ENCODE data around the gene GPS1. TPM values are rescaled to one million over a fixed set of nuclear protein-coding genes. Genes with fewer than 3 reads are reported as not detected.

Gene GPS1
- total and polyA plus RNA-seq, 2 donors (not counting 1 experiment from before 2014, with no cell fraction given) = 80.5 to 124 TPM

DNA sequence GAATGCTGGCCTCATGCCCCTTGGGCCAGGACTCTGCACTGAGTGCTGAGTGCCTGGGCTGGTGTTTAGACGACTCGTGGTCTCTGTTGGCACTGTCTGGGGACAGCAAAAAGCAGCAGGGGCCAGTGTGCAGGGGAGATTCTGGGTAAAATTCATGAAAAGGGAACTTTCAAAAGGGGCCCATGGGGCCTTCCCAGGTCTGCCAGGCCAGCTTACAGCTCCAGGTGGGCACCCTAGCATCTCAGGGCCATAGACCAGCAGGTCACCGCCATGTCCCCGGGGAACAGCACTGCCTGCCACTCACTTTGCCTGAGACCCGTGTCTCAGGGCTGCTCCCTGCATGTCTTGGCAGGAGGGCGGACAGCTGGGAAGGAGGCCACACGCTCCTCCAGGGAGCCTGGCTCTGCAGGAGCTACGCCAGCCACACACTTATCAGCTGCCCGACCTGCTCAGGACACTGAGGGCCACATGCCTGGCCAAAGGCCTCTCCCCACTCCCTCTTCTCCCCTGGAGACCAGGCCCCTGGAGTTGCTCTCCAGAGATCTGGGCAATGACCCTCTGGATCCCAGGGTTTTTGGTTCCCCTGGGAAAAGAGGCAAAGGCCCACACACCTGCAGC, 55.1 kb downstream of the GPS1 start:
- Histone ChIP-seq H2AFZ (ENCODE audit: insufficient read depth, low read depth, low read length, poor library complexity, severe bottlenecking) (peak overlapping the region; percentile 88), H3K9ac (ENCODE audit: low read length) (peak overlapping the region; percentile 76), H4K20me1 (ENCODE audit: control insufficient read depth, insufficient read depth, low read length, poor library complexity, severe bottlenecking) (no peaks in the 10 kb centered on the region), H3K27ac (ENCODE audit: low read length in 2 of 2) (peak overlapping the region; percentile 75 to 79), H3K4me1 (ENCODE audit: control insufficient read depth in 2 of 2, insufficient read depth in 2 of 2, low read length in 2 of 2) (peaks cover 18 to 25% of the 10 kb centered on the region in 2 donors), H3K79me2 (ENCODE audit: control insufficient read depth, insufficient read depth, low read length) (peaks cover 16% of the 10 kb centered on the region), H3K4me3 (ENCODE audit: control extremely low read depth in 1 of 5, extremely low read depth in 1 of 5, insufficient read depth in 1 of 5, low read depth in 2 of 5, low read length in 4 of 5) (peak overlapping the region; percentile 53 to 80 (median 60)), H3K27me3 (replicated peaks in 1 of 4; ENCODE audit: control extremely low read depth in 1 of 4, control insufficient read depth in 3 of 4, insufficient read depth in 4 of 4, low read length in 3 of 4) (no peaks in the 10 kb centered on the region), H3K4me2 (replicated peaks; ENCODE audit: low read depth, low read length, poor library complexity, severe bottlenecking) (peak overlapping the region; percentile 89), H3K9me3 (ENCODE audit: control extremely low read depth in 1 of 3, control insufficient read depth in 2 of 3, insufficient read depth in 1 of 3, low read length in 2 of 3) (peaks cover 0 to 4% (median 0%) of the 10 kb centered on the region in 3 donors), H3K36me3 (replicated peaks in 1 of 2; ENCODE audit: control extremely low read depth in 1 of 2, control insufficient read depth in 1 of 2, extremely low read depth in 1 of 2, insufficient read depth in 2 of 2, low read length in 1 of 2) (no peaks in the 10 kb centered on the region)
- Mint-ChIP-seq H3K27ac (peak overlapping the region; percentile 98), H3K4me3 (peak overlapping the region; percentile 94), H3K27me3 (no peaks in the 10 kb centered on the region), H3K4me1 (peaks cover 21% of the 10 kb centered on the region), H3K9me3 (ENCODE audit: insufficient read depth) (no peaks in the 10 kb centered on the region)
- intact Hi-C loops (cut with micrococcal nuclease) = loop anchor here (1.0 to 2.0 kb wide), 3 partner anchors 8 to 76 kb away; partner anchors contain the start of gene FASN
- ATAC-seq (ENCODE audit: low read depth) (peak; percentile 15), DNase-seq (no peak)
- CTCF ChIA-PET = interaction anchor here (1.1 to 1.6 kb wide), 5 partner anchors 8 to 88 kb away, joined by 3 to 6 read pairs (median 5); partner anchors contain the start of gene DUS1L
- POLR2A ChIA-PET = interaction anchor here (0.6 to 1.7 kb wide), 5 partner anchors 9 to 99 kb away, joined by 3 to 12 read pairs (median 5); partner anchors contain the start of gene DCXR
- 38% methylated on average over 9 of the region's 9 CpGs for WGBS (ENCODE audit: insufficient coverage)
- TF ChIP-seq, protein P1, sequence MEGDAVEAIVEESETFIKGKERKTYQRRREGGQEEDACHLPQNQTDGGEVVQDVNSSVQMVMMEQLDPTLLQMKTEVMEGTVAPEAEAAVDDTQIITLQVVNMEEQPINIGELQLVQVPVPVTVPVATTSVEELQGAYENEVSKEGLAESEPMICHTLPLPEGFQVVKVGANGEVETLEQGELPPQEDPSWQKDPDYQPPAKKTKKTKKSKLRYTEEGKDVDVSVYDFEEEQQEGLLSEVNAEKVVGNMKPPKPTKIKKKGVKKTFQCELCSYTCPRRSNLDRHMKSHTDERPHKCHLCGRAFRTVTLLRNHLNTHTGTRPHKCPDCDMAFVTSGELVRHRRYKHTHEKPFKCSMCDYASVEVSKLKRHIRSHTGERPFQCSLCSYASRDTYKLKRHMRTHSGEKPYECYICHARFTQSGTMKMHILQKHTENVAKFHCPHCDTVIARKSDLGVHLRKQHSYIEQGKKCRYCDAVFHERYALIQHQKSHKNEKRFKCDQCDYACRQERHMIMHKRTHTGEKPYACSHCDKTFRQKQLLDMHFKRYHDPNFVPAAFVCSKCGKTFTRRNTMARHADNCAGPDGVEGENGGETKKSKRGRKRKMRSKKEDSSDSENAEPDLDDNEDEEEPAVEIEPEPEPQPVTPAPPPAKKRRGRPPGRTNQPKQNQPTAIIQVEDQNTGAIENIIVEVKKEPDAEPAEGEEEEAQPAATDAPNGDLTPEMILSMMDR (IDR thresholded peaks at IDR 0.05) = no peak
- TF ChIP-seq EZH2 (IDR thresholded peaks at IDR 0.05; ENCODE audit: borderline replicate concordance, insufficient read depth, low read depth, low read length, poor library complexity, severe bottlenecking) = no peak

Other genes with a start within 250 kb of the GPS1 start
- gene GCGR, start 247.7 kb upstream of the GPS1 start, total RNA-seq = not detected in 2 replicates
- not detected in 2 replicates for gene GCGR, start 247.7 kb upstream of the GPS1 start, polyA plus RNA-seq
- gene MCRIP1, start 218.6 kb upstream of the GPS1 start, total RNA-seq = 69.7 and 74.3 TPM in 2 replicates
- 59.2 and 84.0 TPM in 2 replicates for gene MCRIP1, start 218.6 kb upstream of the GPS1 start, polyA plus RNA-seq
- gene PPP1R27, start 216.8 kb upstream of the GPS1 start, total RNA-seq = not detected in 2 replicates
- gene PPP1R27, start 216.8 kb upstream of the GPS1 start, polyA plus RNA-seq = not detected in 2 replicates
- gene P4HB, start 191.4 kb upstream of the GPS1 start, total RNA-seq = 191 and 197 TPM in 2 replicates
- 37.4 and 42.5 TPM in 2 replicates for gene P4HB, start 191.4 kb upstream of the GPS1 start, polyA plus RNA-seq
- gene ARHGDIA, start 180.6 kb upstream of the GPS1 start, total RNA-seq = 262 and 263 TPM in 2 replicates
- 510 and 744 TPM in 2 replicates for gene ARHGDIA, start 180.6 kb upstream of the GPS1 start, polyA plus RNA-seq
- 49.7 and 52.1 TPM in 2 replicates for gene ALYREF, start 160.3 kb upstream of the GPS1 start, total RNA-seq
- 102 and 128 TPM in 2 replicates for gene ALYREF, start 160.3 kb upstream of the GPS1 start, polyA plus RNA-seq
- 39.5 and 43.3 TPM in 2 replicates for gene ANAPC11, start 160.2 kb upstream of the GPS1 start, total RNA-seq
- 110 and 120 TPM in 2 replicates for gene ANAPC11, start 160.2 kb upstream of the GPS1 start, polyA plus RNA-seq
- gene NPB, start 149.7 kb upstream of the GPS1 start, total RNA-seq = 0.24 and 0.44 TPM in 2 replicates
- gene NPB, start 149.7 kb upstream of the GPS1 start, polyA plus RNA-seq = not detected in 2 replicates
- gene PCYT2, start 140.5 kb upstream of the GPS1 start, total RNA-seq = 34.2 and 34.9 TPM in 2 replicates
- gene PCYT2, start 140.5 kb upstream of the GPS1 start, polyA plus RNA-seq = 33.4 and 38.7 TPM in 2 replicates
- gene SIRT7, start 133.7 kb upstream of the GPS1 start, total RNA-seq = 82.7 and 83.2 TPM in 2 replicates
- gene SIRT7, start 133.7 kb upstream of the GPS1 start, polyA plus RNA-seq = 59.5 and 77.2 TPM in 2 replicates
- gene MAFG, start 124.2 kb upstream of the GPS1 start, total RNA-seq = 27.9 and 29.0 TPM in 2 replicates
- 11.4 and 29.8 TPM in 2 replicates for gene MAFG, start 124.2 kb upstream of the GPS1 start, polyA plus RNA-seq
- 3.7 and 4.4 TPM in 2 replicates for gene PYCR1, start 114.6 kb upstream of the GPS1 start, total RNA-seq
- 3.7 and 4.3 TPM in 2 replicates for gene PYCR1, start 114.6 kb upstream of the GPS1 start, polyA plus RNA-seq
- gene MYADML2, start 104.7 kb upstream of the GPS1 start, total RNA-seq = not detected in 2 replicates
- gene MYADML2, start 104.7 kb upstream of the GPS1 start, polyA plus RNA-seq = not detected in 2 replicates
- not detected in 2 replicates for gene NOTUM, start 90.7 kb upstream of the GPS1 start, total RNA-seq
- not detected in 2 replicates for gene NOTUM, start 90.7 kb upstream of the GPS1 start, polyA plus RNA-seq
- gene ASPSCR1, start 74.3 kb upstream of the GPS1 start, total RNA-seq = 46.7 and 50.4 TPM in 2 replicates
- 32.3 and 34.0 TPM in 2 replicates for gene ASPSCR1, start 74.3 kb upstream of the GPS1 start, polyA plus RNA-seq
- gene CENPX, start 29.0 kb upstream of the GPS1 start, total RNA-seq = 26.7 and 37.0 TPM in 2 replicates
- gene CENPX, start 29.0 kb upstream of the GPS1 start, polyA plus RNA-seq = 36.8 and 40.1 TPM in 2 replicates
- gene LRRC45, start 28.6 kb upstream of the GPS1 start, total RNA-seq = 16.3 and 19.4 TPM in 2 replicates
- 19.6 and 20.4 TPM in 2 replicates for gene LRRC45, start 28.6 kb upstream of the GPS1 start, polyA plus RNA-seq
- gene RAC3, start 20.2 kb upstream of the GPS1 start, total RNA-seq = 0.41 and 0.62 TPM in 2 replicates
- 1.1 and 2.0 TPM in 2 replicates for gene RAC3, start 20.2 kb upstream of the GPS1 start, polyA plus RNA-seq
- 63.9 and 70.7 TPM in 2 replicates for gene DCXR, start 14.2 kb upstream of the GPS1 start, total RNA-seq
- 143 and 424 TPM in 2 replicates for gene DCXR, start 14.2 kb upstream of the GPS1 start, polyA plus RNA-seq
- 30.1 TPM in 2 replicates for gene RFNG, start 87 bp upstream of the GPS1 start, total RNA-seq
- gene RFNG, start 87 bp upstream of the GPS1 start, polyA plus RNA-seq = 37.8 and 44.5 TPM in 2 replicates
- gene DUS1L, start 13.9 kb downstream of the GPS1 start, total RNA-seq = 109 and 112 TPM in 2 replicates
- gene DUS1L, start 13.9 kb downstream of the GPS1 start, polyA plus RNA-seq = 241 and 291 TPM in 2 replicates
- gene FASN, start 46.3 kb downstream of the GPS1 start, total RNA-seq = 35.6 and 36.8 TPM in 2 replicates
- gene FASN, start 46.3 kb downstream of the GPS1 start, polyA plus RNA-seq = 19.4 and 29.6 TPM in 2 replicates
- 67.2 and 82.0 TPM in 2 replicates for gene CCDC57, start 160.9 kb downstream of the GPS1 start, total RNA-seq
- gene CCDC57, start 160.9 kb downstream of the GPS1 start, polyA plus RNA-seq = 34.2 and 49.7 TPM in 2 replicates
- 65.2 and 65.7 TPM in 2 replicates for gene SLC16A3, start 177.1 kb downstream of the GPS1 start, total RNA-seq
- gene SLC16A3, start 177.1 kb downstream of the GPS1 start, polyA plus RNA-seq = 13.9 and 14.9 TPM in 2 replicates
- gene CSNK1D, start 221.8 kb downstream of the GPS1 start, total RNA-seq = 241 and 258 TPM in 2 replicates
- gene CSNK1D, start 221.8 kb downstream of the GPS1 start, polyA plus RNA-seq = 196 and 260 TPM in 2 replicates